ENCODE data around the gene HDAC11. TPM values are rescaled to one million over a fixed set of nuclear protein-coding genes. Genes with fewer than 3 reads are reported as not detected.

Gene HDAC11
- total and polyA plus RNA-seq, 2 of the 13 experiments (the other 11 are each of a cell fraction or from before 2014, with no cell fraction given) = 13.7 to 33.1 TPM

DNA sequence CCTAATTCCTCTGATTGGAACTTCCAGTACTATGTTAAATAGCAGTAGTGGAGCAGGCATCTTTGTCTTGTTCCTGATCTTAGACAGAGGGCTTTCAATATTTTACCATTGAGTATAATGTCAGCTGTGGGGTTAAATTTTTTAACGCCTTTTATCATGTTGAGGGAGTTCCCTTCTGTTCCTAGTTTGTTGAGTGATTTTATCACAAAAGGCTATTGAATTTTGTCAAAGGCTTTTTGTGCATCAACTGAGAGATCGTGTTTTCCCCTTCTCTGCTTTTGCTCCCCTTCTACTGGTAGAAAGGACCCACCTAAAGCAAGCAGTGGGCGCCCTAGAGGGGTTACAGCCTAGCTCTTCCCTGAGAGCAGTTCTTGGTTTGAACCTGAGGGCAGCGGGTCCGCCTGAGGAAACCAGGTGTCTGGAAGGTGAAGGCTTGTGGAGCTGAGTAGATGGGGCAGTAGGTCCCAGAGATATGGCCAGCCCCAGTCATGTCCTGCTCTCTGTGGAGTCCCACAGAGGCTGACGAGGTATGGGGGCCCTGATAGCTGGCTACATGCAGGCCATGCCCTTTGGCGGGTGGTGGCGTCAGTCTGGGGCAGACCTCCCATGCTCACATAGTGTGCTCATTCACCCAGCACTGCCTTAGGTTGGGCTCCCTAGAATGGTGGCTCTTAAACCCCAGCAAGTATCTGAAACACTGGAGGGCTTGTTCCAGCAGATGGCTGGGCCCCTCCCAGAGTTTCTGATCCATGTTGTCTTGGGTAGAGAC lies 11.3 kb downstream of the HDAC11 start (continued):
- no peak for TF ChIP-seq ZBTB40 (IDR thresholded peaks at IDR 0.05)
- no peak for TF ChIP-seq ZBTB40 (CRISPR knock-in tag; IDR thresholded peaks at IDR 0.05)
- no peak for TF ChIP-seq ZNF224 (CRISPR knock-in tag; IDR thresholded peaks at IDR 0.05)
- TF ChIP-seq ARNT2 (CRISPR knock-in tag; IDR thresholded peaks at IDR 0.05; ENCODE audit: low read depth) = no peak
- TF ChIP-seq ZNF609 (CRISPR knock-in tag; IDR thresholded peaks at IDR 0.05; ENCODE audit: borderline replicate concordance) = no peak
- TF ChIP-seq, protein P1, sequence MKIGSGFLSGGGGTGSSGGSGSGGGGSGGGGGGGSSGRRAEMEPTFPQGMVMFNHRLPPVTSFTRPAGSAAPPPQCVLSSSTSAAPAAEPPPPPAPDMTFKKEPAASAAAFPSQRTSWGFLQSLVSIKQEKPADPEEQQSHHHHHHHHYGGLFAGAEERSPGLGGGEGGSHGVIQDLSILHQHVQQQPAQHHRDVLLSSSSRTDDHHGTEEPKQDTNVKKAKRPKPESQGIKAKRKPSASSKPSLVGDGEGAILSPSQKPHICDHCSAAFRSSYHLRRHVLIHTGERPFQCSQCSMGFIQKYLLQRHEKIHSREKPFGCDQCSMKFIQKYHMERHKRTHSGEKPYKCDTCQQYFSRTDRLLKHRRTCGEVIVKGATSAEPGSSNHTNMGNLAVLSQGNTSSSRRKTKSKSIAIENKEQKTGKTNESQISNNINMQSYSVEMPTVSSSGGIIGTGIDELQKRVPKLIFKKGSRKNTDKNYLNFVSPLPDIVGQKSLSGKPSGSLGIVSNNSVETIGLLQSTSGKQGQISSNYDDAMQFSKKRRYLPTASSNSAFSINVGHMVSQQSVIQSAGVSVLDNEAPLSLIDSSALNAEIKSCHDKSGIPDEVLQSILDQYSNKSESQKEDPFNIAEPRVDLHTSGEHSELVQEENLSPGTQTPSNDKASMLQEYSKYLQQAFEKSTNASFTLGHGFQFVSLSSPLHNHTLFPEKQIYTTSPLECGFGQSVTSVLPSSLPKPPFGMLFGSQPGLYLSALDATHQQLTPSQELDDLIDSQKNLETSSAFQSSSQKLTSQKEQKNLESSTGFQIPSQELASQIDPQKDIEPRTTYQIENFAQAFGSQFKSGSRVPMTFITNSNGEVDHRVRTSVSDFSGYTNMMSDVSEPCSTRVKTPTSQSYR (CRISPR knock-in tag; IDR thresholded peaks at IDR 0.05; ENCODE audit: borderline replicate concordance) = no peak
- no peak for TF ChIP-seq ISL2 (CRISPR knock-in tag; IDR thresholded peaks at IDR 0.05)
- no peak for TF ChIP-seq TBX3 (IDR thresholded peaks at IDR 0.05; ENCODE audit: borderline replicate concordance)
- no peak for TF ChIP-seq FOXO1 (CRISPR knock-in tag; IDR thresholded peaks at IDR 0.05)
- TF ChIP-seq U2AF1 (optimal IDR thresholded peaks at IDR 0.05; ENCODE audit: low read depth, low read length) = no peak
- no peak for TF ChIP-seq ZNF556 (CRISPR knock-in tag; IDR thresholded peaks at IDR 0.05; ENCODE audit: borderline replicate concordance)
- no peak for TF ChIP-seq NFYB (CRISPR knock-in tag; IDR thresholded peaks at IDR 0.05)

All from HepG2 (cell line).